HUDEP-2 (cell line): Measurements from ENCODE around the gene S100B.

Experiments
- DNase-seq, 76 experiments: peaks; one replicate each; lab custom pipeline; 2025; ENCODE audit not compliant: unreplicated experiment in 76 of 76; lab: John Stamatoyannopoulos, UW

Gene S100B

DNA sequence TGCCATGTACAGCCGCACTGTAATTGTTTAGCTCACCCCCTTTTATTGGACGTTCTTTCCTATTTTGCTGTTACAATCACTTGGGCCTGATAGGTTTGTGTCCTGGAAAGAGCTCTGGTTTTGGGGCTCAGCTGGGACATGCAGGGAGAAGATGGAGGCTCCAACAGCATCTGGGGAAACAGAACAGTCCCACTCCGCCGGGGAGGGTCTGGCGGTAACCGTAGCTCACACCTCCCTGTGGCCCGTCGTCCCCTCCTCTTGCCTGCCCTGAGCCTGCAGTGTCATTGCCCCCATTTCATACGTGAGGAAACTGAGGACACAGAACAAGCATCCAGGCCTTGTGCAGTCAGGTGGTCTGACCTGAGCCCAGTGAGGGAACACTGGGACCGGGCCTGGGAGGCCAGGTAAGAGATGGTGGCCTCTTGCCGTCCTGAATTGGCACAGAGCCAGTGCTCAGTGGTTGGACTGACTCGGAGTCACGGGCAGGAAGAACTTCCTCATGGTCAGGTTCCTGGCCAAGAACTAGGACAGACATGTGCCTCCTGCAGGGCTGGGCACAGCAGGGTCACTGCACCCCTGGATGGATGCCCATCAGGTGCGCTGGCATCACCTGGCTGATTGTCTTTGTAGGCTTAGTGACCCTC lies 41.8 kb downstream of the S100B start:
- no peak for DNase-seq

DNA sequence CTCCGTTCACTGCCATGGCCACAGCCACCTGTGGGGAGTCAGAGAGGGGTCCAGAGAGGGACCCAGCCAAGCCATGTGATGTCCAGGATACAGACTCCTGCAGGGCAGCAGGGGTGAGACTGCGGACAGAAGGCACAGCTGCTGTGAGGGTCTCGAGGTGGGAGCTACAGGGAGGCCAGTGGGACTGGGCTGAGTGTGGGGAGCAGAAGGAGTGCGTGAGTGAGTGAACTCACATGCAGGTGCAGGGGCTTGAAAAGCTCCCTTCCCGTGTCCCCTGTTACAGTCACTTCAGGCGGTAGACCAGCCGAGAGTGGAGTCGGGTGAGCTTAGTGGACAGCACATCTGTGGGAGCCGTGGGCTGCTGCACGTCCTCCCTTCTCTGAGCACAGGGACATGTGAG lies 42.4 kb downstream of the S100B start:
- no peak for DNase-seq

DNA sequence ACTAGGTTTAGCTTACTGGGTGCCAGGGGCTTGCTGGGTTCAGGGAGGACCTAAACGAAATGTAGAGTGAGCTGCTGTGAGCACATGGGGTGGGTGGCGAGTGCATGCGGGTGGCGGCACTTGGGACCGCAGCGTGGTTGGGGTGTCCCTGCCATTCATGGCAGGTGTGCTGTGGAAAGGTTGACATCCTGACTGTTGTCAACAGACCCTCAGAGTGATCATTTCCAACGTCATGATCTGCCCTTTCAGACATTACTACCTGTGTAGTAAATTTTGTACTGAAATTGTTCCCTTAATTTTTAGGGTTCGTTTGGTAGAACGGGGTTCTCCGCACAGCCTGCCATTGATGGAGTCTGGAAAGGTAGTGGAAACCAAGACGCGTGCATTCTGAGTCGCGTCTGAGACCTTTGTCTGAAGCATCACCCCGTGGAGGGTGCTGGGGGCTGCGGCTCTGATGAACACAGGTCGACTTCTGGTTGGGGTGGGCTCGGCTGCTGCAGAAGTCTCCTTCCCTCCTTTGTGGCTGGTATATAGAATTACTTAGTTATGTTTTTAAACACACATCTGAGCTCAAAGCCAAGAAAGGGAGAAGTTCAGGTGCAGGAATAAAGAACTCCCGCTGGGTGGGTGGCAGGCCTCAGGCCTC lies 43.3 kb downstream of the S100B start:
- DNase-seq, result no peak

DNA sequence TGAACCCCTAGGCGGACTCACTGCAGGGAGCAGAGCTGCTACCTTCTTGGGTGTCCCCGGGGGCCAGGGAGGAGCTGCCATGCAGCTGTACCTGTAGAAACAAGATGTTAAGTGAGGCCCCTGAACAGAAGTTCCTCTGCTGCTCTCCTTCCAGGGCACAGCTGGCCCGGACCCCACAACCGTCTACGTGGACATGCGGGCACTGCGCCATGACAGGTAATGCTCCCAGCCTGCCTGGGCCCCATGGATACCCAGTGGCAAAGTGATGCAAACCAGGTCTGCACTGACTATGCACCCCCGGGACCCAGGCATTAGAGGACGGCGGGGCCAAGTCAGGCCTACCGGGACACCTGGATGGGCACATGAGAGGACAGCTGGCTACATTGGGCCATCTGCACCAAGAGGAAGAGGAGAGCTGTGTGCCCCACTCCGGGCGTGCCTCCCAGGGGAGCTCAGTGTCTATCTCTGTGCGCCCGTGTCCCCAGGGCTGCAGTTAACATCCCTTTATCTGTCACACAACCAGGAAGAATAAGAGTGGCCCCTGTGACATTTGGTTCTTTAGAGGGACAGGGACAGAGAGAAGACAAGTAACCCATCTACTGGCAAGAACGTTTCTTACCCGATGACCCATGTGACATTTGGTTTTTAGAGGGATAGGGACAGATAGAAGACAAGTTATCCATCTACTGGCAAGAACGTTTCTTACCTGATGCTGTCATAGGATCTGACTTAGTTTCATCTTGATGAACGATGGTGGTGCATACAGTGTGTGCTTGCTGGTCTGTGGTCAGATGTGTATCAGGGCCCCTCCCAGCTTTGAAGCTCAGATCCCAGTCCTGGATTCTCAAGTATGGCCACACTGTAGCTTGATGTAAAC lies 44.1 kb downstream of the S100B start:
- no peak for DNase-seq

DNA sequence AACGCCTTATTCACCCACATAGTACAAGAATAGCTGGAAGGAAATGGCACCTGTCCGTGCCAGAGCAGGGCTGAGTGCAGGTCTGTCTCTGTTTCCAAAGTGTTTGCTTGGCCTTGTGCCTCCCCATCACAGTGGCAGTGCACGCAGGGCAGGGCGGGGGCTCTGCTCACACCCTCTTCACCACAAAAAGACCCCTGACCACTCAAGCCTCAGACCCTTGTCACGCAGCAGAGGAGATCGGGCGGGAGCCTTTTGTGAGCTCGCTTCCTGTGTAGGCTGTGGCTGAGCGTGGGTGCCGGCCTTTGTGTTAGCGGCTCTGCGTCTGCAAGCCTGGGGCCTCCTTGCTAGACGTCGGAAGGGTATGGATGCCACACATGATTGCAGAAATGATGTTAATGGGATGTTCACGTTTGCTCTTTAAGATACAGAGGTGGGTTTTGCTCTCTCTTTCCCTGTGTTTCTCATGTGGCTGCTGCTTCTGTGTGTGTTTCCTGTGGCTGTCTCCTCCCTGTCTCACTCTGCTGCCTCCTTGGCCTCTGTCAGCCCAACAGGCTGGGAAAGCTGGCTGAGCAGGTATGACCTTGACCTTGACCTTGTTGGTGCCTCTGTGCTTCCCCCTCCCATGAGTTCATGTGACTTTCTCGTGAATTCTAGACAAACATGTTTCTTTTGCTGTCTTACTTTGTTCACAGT lies 45.4 kb downstream of the S100B start:
- DNase-seq, result no peak

DNA sequence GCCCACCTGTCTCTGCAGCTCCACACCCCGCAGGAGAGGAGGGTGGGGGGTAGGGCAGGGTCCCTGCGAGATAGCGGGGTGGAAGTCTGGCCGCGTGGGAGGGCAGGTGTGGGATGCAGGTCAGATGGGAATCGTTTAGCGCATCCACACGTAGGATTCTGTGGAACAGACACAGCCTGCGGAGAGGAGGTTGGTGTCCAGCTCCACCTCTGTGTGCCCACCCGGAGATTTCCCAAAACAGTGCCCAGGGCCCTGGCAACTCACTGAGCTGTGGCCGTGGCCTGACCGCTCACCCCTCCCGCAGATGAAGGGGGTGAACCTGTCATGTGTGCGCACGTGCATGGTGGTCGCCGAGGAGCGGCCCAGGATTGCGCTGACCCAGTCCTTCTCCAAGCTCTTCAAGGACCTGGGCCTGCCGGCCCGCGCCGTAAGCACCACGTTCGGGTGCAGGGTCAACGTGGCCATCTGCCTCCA lies 46.9 kb downstream of the S100B start:
- DNase-seq, result no peak

DNA sequence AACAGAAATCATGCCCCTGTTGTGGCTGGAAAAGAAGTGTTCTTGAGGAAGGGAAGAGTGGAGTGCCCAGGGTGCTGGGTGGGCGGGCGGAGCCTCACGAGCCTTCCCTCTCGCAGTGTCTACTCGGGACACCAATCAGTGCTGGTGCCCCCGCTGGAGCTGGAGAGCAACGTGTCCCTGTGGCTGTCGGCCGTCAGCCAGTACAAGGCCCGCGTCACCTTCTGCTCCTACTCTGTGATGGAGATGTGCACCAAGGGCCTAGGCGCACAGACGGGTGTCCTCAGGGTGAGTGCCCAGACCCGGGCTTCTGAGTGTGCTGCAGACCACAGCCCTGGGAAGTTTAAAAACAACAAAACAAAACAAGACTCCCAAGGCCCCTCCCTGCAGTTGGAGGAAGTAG lies 47.4 kb downstream of the S100B start:
- DNase-seq, result no peak

DNA sequence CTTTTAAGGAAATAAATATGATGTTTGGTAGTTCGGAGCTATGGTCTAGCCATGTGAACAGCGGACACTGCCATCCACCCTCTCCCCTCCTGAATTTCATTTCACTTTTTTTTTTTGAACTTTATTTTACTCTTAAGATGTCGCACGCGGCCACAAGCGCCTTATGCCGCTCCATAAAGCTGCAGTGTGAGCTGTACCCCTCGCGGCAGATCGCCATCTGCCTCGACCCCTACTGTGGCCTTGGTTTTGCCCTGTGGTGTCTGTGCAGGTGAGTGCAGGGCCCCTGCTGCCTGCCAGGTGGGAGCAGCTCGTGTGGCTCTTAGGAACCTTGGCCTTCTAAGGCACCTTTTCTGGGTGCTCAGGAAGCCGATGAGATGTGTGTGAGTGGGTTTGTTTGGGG lies 48.1 kb downstream of the S100B start:
- DNase-seq, result no peak

DNA sequence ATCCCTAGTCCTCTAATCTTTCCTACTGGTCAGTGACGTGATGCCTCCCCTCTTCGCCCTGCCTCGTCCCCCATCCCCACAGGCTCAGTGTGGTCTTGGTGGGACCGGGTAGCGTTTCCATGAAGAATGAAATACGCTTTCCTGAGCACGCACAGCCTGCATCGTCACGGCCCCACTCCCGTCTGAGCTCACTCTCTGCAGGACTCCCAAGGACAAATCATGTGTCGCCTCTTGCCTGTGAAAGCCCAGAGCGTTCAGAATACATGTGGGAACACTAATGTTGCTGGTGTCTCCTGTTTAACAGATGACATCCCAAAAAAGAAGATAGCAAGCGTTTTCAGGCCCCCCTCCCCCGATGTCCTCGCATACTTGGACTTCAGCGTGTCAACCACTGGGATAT lies 49.2 kb downstream of the S100B start:
- no peak for DNase-seq

DNA sequence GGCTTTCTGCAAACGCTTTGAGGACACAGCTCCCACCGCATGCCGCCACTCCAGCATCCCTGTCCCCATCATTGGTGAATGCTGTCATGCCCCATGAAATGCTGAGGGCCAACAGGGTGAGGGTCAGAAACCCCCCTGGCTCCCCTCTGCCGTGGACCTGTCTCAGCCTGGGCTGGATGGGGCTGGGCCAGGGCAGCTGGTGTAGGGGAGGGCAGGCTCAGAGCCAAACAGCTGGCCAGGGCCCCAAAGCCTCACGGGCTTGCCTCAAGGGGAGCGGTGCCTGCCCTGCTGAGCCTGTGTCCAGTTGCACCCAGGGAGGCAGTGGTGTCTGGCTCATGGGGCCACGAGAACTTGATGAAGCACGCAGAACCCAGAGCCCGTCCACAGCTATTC lies 49.7 kb downstream of the S100B start:
- DNase-seq, result no peak

DNA sequence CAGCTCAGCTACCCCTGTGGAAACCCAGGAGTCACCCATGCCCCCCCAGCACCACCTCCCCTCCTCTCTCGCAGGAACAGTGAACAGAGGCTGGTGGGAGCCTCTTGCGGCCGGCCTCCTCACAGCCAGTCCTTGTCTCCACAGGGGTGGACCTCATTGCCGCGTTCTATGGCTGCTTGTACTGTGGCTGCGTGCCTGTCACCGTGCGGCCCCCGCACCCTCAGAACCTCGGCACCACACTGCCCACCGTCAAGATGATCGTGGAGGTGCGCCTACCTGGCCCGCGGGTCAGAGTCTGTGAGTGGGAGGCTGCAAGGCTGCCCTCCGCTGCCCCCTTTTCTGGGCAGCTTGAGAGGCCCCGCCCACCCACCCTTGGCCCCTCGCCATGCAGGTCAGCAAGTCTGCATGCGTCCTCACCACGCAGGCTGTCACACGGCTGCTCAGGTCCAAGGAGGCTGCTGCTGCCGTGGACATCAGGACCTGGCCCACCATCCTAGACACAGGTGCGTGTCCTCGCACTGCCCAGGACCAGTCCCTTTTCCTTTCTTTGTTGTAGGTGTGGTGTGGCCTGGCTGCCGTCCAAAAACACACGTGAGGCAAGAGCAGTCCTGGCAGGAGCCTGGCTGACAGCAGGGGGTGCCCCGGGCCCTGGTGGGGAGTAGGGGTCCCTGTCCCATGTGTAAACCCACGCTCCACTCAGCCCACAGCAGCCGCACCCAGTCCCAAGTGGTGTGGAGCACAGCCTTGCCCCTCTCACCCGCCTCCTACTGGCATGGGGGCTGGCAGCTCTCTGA lies 50.3 kb downstream of the S100B start:
- no peak for DNase-seq

DNA sequence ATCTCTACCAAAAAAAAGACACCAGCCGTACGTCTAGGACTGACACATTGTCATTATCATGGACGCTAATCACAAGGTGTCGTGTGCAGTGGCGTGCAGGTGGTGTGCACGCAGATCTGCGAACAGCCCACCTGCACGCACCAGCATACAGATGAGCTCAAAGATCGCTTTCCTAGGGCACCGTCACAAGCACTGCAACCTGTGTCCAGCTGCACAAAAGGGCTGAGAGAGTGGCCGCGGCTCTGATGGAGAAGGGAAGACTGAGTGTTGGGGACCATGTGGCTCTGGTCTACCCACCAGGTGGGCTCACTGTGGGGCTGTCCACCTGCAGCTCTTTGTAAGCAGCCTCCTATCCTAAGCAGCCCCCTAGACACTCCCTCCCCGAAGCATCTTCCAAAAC lies 50.9 kb downstream of the S100B start:
- DNase-seq, result no peak

DNA sequence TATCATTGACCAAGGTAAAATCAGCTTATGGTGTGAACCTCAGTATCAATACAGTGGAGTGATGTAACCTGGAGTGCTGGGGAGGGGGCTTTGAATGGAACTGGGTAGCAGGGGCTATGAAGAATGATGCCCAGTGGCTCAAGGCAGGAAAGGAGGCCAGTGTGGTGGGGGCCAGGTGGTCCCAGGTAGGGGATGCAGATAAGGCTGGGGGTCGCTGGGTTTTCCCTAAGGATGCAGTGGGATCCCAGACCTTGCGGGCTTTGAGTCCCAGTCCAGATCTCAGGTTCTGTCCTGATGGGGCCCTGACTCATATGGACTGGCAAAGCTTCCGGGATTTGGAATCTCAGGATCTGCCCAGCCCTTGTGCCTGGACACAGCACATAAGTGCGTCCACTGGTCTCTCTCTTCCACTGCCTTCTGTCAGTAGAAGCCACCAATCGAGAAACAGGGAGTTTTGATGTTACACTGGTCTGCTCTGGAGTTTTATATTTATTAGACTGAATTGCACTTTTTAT lies 52.0 kb downstream of the S100B start:
- DNase-seq, result no peak

DNA sequence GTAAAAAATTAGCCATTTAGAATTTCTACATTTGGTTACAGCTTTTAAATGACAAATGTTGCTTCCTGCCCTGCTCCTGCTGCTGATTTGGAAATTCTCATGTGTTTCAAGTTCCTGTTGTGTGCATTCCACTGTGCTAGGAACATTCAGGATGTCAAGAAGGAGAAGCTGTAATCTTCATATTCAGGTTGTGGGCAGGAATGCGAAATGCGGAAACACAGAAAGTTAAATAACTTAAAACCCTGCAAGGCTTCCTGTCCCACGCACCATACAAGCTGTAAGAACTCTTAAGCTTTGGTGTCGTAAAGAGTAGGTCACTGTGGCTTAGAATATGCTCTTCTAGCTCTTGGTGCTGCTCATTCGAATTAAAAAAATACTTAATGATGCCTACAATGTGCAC lies 52.6 kb downstream of the S100B start:
- no peak for DNase-seq

DNA sequence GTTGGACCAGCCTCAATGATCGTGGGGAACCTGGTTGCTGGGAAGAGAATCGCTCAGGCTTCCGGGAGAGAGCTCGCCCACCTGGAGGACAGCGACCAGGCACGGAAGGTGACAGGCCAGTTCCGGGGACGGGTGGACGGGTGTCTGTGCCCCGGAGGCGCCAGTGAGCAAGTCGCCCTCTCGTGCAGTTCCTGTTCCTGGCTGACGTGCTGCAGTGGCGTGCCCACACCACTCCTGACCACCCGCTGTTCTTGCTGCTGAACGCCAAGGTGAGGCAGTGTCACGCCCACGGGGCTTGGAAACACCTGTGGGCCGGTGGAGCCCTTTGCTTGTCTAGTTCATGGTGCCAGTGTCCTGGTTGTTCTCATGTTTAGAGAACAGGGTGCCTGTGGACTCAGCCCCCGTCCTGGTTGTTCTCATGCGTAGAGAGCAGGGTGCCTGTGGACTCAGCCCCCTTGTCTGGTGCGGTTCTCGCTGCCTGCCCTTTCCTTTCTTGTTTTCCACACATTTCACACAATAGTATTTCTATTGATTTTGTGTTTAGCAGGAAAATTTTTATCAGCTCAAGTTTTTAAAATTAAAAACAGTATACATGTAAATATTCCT lies 53.1 kb downstream of the S100B start:
- DNase-seq, result no peak

DNA sequence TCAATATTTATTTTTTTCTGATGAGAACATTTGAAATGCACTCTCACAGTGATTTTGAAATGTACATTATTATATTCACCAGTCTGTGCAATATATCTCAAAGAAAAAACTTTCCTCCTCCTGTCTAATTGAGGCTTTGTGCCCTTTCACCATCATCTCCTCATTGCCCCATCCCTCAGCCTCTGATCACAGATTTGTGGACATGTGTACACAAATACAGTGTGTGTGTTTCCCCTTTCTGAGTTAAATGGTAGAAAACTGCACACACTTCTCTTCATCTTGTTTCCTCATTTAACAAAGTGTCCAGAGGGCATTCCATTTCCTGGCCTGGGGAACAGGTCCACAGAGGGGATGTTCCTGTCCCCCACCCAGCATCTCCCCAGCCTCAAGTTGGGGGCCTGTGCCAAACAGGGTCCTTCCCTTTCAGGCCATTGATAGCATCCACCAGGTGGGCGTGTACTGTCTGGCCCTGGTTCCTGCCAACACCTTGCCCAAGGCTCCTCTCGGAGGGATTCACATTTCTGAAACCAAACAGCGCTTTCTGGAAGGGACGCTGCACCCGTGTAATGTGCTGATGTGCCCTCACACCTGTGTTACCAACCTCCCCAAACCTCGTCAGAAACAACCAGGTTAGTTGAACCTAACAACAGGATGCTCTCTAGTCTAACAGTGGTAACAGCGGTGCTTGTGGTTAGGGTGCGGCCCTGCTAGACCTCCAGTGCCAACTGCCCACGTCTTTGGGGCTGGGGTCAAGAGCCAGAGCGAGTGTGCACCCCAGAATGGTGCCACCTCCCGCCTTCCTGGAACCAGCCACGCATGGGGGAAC lies 54.6 kb downstream of the S100B start:
- no peak for DNase-seq

DNA sequence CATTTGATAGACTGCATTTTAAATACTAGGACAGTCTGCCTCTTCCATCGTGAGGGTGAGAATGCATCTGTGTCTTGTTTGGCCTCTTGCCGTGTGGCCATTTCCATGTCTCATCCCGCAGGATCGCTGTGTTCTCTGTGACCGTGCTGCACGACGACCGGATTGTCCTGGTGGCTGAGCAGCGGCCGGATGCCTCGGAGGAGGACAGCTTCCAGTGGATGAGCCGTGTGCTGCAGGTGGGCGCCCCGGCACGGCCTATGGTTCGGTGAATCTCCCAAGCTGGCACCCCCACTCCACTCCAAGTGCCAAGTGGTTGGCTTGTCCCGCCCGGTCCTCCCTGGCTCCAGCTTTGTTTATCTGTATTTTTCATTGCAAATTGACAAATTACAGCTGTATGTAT lies 55.2 kb downstream of the S100B start:
- DNase-seq, result no peak
